Uterus (tissue), 2 donors: ENCODE data around the gene NSD2.
"Not testable (repeated sequence)": the region's sequence is repeated elsewhere in the genome, so short reads cannot be mapped to it uniquely, and the experiment has no call there.

ENCODE experiments used
- POLR2A ChIP-seq, 2 donors: fragments of 450-650 bp; IDR thresholded peaks; one replicate each; pipeline ENCODE4 v1.6.1; 2016; ENCODE audit warnings: antibody characterized with exemption in 2 of 2, mild to moderate bottlenecking in 1 of 2, moderate library complexity in 1 of 2
- TF ChIP-seq, protein P1 (sequence below), 4 experiments: fragments of 200-600 bp in 2 of 4; fragments of 450-650 bp in 2 of 4; sonication (generic) in 2 of 4; IDR thresholded peaks; one replicate each; pipeline ENCODE4 v1.5.1; 2016 to 2019; ENCODE audit warnings: antibody characterized with exemption in 4 of 4, mild to moderate bottlenecking in 2 of 4, moderate library complexity in 1 of 4

DNA sequence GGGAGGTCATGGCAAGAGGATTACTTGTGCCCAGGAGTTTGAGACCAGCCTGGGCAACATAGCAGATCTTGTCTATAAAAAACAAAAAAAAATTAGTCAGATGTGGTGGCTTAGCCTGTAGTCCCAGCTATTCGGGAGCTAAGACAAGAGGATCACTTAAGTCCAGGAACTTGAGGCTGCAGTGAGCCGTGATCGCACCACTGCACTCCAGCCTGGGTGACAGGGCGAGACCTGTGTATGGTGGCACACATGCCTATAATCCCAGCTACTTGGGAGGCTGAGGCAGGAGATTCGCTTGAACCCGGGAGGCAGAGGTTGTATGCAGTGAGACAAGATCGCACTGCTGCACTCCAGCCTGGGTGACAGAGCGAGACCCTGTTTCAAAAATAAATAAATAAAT, 35.4 kb upstream of the NSD2 start:
- not testable (repeated sequence) for TF ChIP-seq POLR2A (IDR thresholded peaks at IDR 0.05)
- TF ChIP-seq, protein P1, sequence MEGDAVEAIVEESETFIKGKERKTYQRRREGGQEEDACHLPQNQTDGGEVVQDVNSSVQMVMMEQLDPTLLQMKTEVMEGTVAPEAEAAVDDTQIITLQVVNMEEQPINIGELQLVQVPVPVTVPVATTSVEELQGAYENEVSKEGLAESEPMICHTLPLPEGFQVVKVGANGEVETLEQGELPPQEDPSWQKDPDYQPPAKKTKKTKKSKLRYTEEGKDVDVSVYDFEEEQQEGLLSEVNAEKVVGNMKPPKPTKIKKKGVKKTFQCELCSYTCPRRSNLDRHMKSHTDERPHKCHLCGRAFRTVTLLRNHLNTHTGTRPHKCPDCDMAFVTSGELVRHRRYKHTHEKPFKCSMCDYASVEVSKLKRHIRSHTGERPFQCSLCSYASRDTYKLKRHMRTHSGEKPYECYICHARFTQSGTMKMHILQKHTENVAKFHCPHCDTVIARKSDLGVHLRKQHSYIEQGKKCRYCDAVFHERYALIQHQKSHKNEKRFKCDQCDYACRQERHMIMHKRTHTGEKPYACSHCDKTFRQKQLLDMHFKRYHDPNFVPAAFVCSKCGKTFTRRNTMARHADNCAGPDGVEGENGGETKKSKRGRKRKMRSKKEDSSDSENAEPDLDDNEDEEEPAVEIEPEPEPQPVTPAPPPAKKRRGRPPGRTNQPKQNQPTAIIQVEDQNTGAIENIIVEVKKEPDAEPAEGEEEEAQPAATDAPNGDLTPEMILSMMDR (IDR thresholded peaks at IDR 0.05) = not testable (repeated sequence)
